Measurements from ENCODE around the gene FER1L5. TPM values are rescaled to one million over a fixed set of nuclear protein-coding genes. Genes with fewer than 3 reads are reported as not detected.

FER1L5 gene
- total and polyA plus RNA-seq, 9 of the 15 experiments (the other 6 are each of a cell fraction or from before 2014, with no cell fraction given), result 0.01 TPM; not detected in 6

- peak; percentile 70; the same call in 1 of the 2 replicates for TF ChIP-seq EHMT2 (IDR thresholded peaks at IDR 0.05)
- TF ChIP-seq ZNF584 (CRISPR knock-in tag; IDR thresholded peaks at IDR 0.05; ENCODE audit: low read depth), result no peak
- TF ChIP-seq E4F1 (CRISPR knock-in tag; IDR thresholded peaks at IDR 0.05; ENCODE audit: borderline replicate concordance), result no peak
- TF ChIP-seq RB1 (IDR thresholded peaks at IDR 0.05; ENCODE audit: low read depth), result peak; percentile 97
- TF ChIP-seq ZEB2 (IDR thresholded peaks at IDR 0.05), result no peak
- peak; percentile 84 for TF ChIP-seq SUPT5H (IDR thresholded peaks at IDR 0.05)
- peak; percentile 82 for TF ChIP-seq ATF7 (IDR thresholded peaks at IDR 0.05)
- peak; percentile 81; the same call in 1 of the 2 replicates for TF ChIP-seq KAT7 (CRISPR knock-in tag; IDR thresholded peaks at IDR 0.05; ENCODE audit: borderline replicate concordance)
- peak; percentile 97 for TF ChIP-seq TOE1 (IDR thresholded peaks at IDR 0.05; ENCODE audit: borderline replicate concordance)
- TF ChIP-seq TOE1 (CRISPR knock-in tag; IDR thresholded peaks at IDR 0.05; ENCODE audit: borderline replicate concordance, low read depth), result peak; percentile 98
- peak; percentile 85; the same call in 1 of the 2 replicates for TF ChIP-seq MTA1 (IDR thresholded peaks at IDR 0.05; ENCODE audit: borderline replicate concordance)
- peak; percentile 63; the same call in 1 of the 2 replicates for TF ChIP-seq ZNF197 (CRISPR knock-in tag; IDR thresholded peaks at IDR 0.05; ENCODE audit: low read depth)
- TF ChIP-seq ARID4B (CRISPR knock-in tag; IDR thresholded peaks at IDR 0.05), result peak; percentile 68
- TF ChIP-seq PATZ1 (CRISPR knock-in tag; IDR thresholded peaks at IDR 0.05; ENCODE audit: borderline replicate concordance), result no peak
- TF ChIP-seq CBFB (CRISPR knock-in tag; IDR thresholded peaks at IDR 0.05), result peak; percentile 97
- peak; percentile 97 for TF ChIP-seq U2AF1 (optimal IDR thresholded peaks at IDR 0.05; ENCODE audit: low read depth, low read length)
- TF ChIP-seq HNRNPLL (IDR thresholded peaks at IDR 0.05; ENCODE audit: low read depth, low read length, poor library complexity, severe bottlenecking), result peak; percentile 48
- TF ChIP-seq NFXL1 (CRISPR knock-in tag; IDR thresholded peaks at IDR 0.05), result no peak
- no peak for TF ChIP-seq BRD9 (IDR thresholded peaks at IDR 0.05; ENCODE audit: low read depth, partially characterized antibody)
Observed at GRCh38 chr2:96638144-96639121, 4.1 kb upstream of the FER1L5 start, which contains the start of gene KANSL3 (continued).
